Measurements from ENCODE around the gene INPP5A.

DNA sequence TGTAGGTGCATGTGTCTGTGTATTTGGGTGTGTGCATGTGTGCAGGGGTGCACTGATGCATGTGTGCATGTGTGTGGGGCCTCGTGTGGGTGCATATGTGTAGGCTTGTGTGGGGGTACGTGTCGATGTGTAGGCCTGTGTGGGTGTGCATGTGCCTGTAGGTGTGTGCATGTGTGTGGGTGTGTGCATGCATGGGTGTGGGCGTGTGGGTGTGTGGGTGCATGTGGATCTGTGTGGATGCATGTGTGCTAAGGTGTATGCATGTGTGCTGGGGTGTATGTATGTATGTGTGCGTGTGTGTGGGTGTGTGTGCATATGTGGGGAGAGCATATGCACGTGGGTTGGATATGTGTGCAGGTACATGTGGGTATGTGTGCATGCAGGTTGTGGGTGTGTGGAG lies 175.2 kb downstream of the INPP5A start:
- TF ChIP-seq, protein P1, sequence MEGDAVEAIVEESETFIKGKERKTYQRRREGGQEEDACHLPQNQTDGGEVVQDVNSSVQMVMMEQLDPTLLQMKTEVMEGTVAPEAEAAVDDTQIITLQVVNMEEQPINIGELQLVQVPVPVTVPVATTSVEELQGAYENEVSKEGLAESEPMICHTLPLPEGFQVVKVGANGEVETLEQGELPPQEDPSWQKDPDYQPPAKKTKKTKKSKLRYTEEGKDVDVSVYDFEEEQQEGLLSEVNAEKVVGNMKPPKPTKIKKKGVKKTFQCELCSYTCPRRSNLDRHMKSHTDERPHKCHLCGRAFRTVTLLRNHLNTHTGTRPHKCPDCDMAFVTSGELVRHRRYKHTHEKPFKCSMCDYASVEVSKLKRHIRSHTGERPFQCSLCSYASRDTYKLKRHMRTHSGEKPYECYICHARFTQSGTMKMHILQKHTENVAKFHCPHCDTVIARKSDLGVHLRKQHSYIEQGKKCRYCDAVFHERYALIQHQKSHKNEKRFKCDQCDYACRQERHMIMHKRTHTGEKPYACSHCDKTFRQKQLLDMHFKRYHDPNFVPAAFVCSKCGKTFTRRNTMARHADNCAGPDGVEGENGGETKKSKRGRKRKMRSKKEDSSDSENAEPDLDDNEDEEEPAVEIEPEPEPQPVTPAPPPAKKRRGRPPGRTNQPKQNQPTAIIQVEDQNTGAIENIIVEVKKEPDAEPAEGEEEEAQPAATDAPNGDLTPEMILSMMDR (IDR thresholded peaks at IDR 0.05): no peak
- no peak for TF ChIP-seq POLR2A (IDR thresholded peaks at IDR 0.05)

Data from lower leg skin (tissue), 3 donors.